ENCODE results near the gene OLFML1. TPM values are rescaled to one million over a fixed set of nuclear protein-coding genes. Genes with fewer than 3 reads are reported as not detected.

The OLFML1 gene
- total and polyA plus RNA-seq, 2 of the 13 experiments (the other 11 are each of a cell fraction or from before 2014, with no cell fraction given) = 0.89 to 0.90 TPM

DNA sequence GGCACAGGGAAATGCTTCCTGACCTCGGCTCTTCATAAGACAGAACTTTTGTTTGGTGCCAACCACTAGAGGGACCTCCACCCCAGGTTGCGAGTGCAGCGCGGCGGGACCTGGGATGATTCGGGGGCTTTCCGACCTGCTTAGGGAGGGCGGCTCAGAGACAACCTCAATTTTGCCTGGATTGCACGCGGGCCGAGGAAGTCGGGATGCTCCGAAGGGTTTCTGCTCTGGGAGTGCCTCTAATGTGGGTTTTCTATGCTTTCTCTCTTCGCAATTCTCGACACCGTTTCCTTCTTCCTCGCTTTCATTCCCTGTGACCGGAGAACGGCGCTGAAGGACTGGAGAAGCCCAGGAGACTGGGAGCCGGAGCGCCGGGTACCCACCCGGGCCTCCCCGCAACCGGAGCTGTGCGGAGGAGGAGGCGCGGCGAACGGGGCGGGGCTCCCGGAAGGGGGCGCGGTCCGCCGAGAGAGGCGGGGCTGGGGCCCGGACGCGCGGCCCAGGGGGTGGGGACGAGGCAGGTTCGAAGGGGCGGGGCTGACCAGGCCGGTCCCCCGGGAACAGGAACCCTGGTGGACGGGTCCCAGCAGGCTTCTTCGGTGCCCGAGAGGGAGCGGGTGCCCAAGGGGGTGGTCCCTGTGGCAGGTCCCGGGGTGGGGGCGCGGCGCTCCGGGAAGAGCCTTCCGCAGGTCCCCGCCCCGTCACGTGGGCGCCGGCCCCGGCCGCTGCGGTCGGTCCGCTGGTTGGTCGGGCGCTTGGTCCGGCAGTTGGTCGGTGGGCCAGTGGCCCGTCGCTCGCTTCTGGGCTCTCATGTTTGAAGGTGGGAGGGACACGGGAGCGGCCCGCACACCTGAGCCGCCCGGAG, 28.2 kb downstream of the OLFML1 start, which contains the start of gene PPFIBP2 (continued):
- TF ChIP-seq, protein P1, sequence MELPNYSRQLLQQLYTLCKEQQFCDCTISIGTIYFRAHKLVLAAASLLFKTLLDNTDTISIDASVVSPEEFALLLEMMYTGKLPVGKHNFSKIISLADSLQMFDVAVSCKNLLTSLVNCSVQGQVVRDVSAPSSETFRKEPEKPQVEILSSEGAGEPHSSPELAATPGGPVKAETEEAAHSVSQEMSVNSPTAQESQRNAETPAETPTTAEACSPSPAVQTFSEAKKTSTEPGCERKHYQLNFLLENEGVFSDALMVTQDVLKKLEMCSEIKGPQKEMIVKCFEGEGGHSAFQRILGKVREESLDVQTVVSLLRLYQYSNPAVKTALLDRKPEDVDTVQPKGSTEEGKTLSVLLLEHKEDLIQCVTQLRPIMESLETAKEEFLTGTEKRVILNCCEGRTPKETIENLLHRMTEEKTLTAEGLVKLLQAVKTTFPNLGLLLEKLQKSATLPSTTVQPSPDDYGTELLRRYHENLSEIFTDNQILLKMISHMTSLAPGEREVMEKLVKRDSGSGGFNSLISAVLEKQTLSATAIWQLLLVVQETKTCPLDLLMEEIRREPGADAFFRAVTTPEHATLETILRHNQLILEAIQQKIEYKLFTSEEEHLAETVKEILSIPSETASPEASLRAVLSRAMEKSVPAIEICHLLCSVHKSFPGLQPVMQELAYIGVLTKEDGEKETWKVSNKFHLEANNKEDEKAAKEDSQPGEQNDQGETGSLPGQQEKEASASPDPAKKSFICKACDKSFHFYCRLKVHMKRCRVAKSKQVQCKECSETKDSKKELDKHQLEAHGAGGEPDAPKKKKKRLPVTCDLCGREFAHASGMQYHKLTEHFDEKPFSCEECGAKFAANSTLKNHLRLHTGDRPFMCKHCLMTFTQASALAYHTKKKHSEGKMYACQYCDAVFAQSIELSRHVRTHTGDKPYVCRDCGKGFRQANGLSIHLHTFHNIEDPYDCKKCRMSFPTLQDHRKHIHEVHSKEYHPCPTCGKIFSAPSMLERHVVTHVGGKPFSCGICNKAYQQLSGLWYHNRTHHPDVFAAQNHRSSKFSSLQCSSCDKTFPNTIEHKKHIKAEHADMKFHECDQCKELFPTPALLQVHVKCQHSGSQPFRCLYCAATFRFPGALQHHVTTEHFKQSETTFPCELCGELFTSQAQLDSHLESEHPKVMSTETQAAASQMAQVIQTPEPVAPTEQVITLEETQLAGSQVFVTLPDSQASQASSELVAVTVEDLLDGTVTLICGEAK (IDR thresholded peaks at IDR 0.05) = no peak
- TF ChIP-seq, protein P1 (CRISPR knock-in tag; IDR thresholded peaks at IDR 0.05) = no peak
- TF ChIP-seq ZNF292 (CRISPR knock-in tag; IDR thresholded peaks at IDR 0.05; ENCODE audit: borderline replicate concordance, low read depth) (no peak), TAF15 (IDR thresholded peaks at IDR 0.05; ENCODE audit: low read depth, low read length, poor library complexity, severe bottlenecking) (no peak), ZNF430 (CRISPR knock-in tag; IDR thresholded peaks at IDR 0.05) (peak; percentile 73; the same call in 1 of the 2 replicates), TEAD3 (CRISPR knock-in tag; optimal IDR thresholded peaks at IDR 0.05; ENCODE audit: borderline replicate concordance) (peak; percentile 59), SALL2 (CRISPR knock-in tag; IDR thresholded peaks at IDR 0.05) (no peak), ELF4 (CRISPR knock-in tag; IDR thresholded peaks at IDR 0.05; ENCODE audit: borderline replicate concordance) (no peak)
- TF ChIP-seq, protein P2, sequence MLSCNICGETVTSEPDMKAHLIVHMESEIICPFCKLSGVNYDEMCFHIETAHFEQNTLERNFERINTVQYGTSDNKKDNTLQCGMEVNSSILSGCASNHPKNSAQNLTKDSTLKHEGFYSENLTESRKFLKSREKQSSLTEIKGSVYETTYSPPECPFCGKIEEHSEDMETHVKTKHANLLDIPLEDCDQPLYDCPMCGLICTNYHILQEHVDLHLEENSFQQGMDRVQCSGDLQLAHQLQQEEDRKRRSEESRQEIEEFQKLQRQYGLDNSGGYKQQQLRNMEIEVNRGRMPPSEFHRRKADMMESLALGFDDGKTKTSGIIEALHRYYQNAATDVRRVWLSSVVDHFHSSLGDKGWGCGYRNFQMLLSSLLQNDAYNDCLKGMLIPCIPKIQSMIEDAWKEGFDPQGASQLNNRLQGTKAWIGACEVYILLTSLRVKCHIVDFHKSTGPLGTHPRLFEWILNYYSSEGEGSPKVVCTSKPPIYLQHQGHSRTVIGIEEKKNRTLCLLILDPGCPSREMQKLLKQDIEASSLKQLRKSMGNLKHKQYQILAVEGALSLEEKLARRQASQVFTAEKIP (CRISPR knock-in tag; IDR thresholded peaks at IDR 0.05; ENCODE audit: borderline replicate concordance) = no peak

Measured in HepG2 (cell line).